ENCODE results near the gene AASDHPPT.

The AASDHPPT gene

GRCh38 chr11:106088896-106089295, 11.4 kb downstream of the AASDHPPT start:
- Histone ChIP-seq H3K36me3 (ENCODE audit: control insufficient read depth in 2 of 2, insufficient read depth in 1 of 2, low read length in 2 of 2) (peaks cover 0 to 67% of the 10 kb centered on the region in 2 experiments; a peak in 2 of 3 replicates), H3K4me3 (ENCODE audit: low read depth, low read length) (no peak overlapping the region), H3K4me1 (ENCODE audit: control insufficient read depth, insufficient read depth, low read length) (no peaks in the 10 kb centered on the region), H3K27ac (ENCODE audit: extremely low read depth, low read depth, low read length) (no peak overlapping the region), H3K9me3 (ENCODE audit: control insufficient read depth, insufficient read depth, low read depth, low read length) (no peaks in the 10 kb centered on the region)
- TF ChIP-seq ZNF311 (tag by site-specific recombination; IDR thresholded peaks at IDR 0.05; ENCODE audit: borderline replicate concordance) (no peak), ZNF76 (tag by site-specific recombination; IDR thresholded peaks at IDR 0.05; ENCODE audit: borderline replicate concordance, low read depth) (no peak), ZBTB21 (tag by site-specific recombination; IDR thresholded peaks at IDR 0.05) (no peak), HOXC10 (CRISPR knock-in tag; IDR thresholded peaks at IDR 0.05) (no peak)
- POLR2A ChIA-PET, result no interaction called here
- CTCF ChIA-PET, result interaction anchor here (0.5 to 1.9 kb wide), 4 partner anchors 16 to 413 kb away, joined by 3 to 4 read pairs (median 3); no protein-coding TSS in a partner anchor

- POLR2A ChIA-PET, result interaction anchor here (2.1 kb wide), 1 partner anchor 14 kb away, joined by 8 read pairs; the partner anchor contains the start of genes AASDHPPT and KBTBD3
- no peak overlapping the region for H3K4me3 ChIP-seq (ENCODE audit: low read depth, low read length)
- CTCF ChIA-PET, result interaction anchor here (0.8 to 2.3 kb wide), 3 partner anchors 12 to 805 kb away, joined by 3 to 12 read pairs (median 3); no protein-coding TSS in a partner anchor
- H3K4me1 ChIP-seq (ENCODE audit: control insufficient read depth, insufficient read depth, low read length), result no peaks in the 10 kb centered on the region
- H3K27ac ChIP-seq (ENCODE audit: extremely low read depth, low read depth, low read length), result no peak overlapping the region
- TF ChIP-seq ZNF169 (tag by site-specific recombination; IDR thresholded peaks at IDR 0.05) (no peak), ZNF302 (tag by site-specific recombination; IDR thresholded peaks at IDR 0.05; ENCODE audit: low read depth) (no peak)
- H3K9me3 ChIP-seq (ENCODE audit: control insufficient read depth, insufficient read depth, low read depth, low read length), result no peaks in the 10 kb centered on the region
- peaks cover 0 to 77% of the 10 kb centered on the region in 2 experiments; a peak in 1 of 3 replicates for H3K36me3 ChIP-seq (ENCODE audit: control insufficient read depth in 2 of 2, insufficient read depth in 1 of 2, low read length in 2 of 2)
These were observed 14.1 kb downstream of the AASDHPPT start for GRCh38 chr11:106091480-106092123.

DNA sequence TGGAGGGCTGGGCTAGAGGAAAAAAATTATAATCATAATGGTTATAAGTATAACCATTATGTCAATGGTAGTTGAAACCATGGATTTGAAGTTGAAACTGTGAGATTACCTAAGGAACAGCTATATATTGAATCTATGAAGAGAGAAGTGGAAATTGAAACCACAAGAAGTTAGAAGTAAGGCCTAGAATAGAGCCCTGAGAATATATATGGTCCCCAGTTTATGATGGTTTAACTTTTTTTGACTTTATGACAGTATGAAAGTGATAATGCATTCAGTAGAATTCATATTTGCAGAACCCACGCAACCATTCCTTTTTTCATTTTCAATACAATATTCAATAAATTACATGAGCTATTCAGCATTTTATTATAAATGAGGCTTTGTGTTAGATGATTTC, 15.0 kb downstream of the AASDHPPT start:
- no peaks in the 10 kb centered on the region for H3K4me1 ChIP-seq (ENCODE audit: control insufficient read depth, insufficient read depth, low read length)
- H3K36me3 ChIP-seq (ENCODE audit: control insufficient read depth in 2 of 2, insufficient read depth in 1 of 2, low read length in 2 of 2), result peaks cover 3 to 81% of the 10 kb centered on the region in 2 experiments; a peak in 2 of 3 replicates
- CTCF ChIA-PET, result no interaction called here
- no peak overlapping the region for H3K4me3 ChIP-seq (ENCODE audit: low read depth, low read length)
- H3K27ac ChIP-seq (ENCODE audit: extremely low read depth, low read depth, low read length), result no peak overlapping the region
- TF ChIP-seq, protein P1, sequence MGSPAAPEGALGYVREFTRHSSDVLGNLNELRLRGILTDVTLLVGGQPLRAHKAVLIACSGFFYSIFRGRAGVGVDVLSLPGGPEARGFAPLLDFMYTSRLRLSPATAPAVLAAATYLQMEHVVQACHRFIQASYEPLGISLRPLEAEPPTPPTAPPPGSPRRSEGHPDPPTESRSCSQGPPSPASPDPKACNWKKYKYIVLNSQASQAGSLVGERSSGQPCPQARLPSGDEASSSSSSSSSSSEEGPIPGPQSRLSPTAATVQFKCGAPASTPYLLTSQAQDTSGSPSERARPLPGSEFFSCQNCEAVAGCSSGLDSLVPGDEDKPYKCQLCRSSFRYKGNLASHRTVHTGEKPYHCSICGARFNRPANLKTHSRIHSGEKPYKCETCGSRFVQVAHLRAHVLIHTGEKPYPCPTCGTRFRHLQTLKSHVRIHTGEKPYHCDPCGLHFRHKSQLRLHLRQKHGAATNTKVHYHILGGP (tag by site-specific recombination; IDR thresholded peaks at IDR 0.05), result no peak
- TF ChIP-seq ZNF184 (tag by site-specific recombination; IDR thresholded peaks at IDR 0.05) (no peak), ZNF513 (tag by site-specific recombination; IDR thresholded peaks at IDR 0.05) (no peak), ZNF112 (tag by site-specific recombination; IDR thresholded peaks at IDR 0.05) (no peak), ZSCAN16 (tag by site-specific recombination; IDR thresholded peaks at IDR 0.05) (no peak), KLF16 (tag by site-specific recombination; IDR thresholded peaks at IDR 0.05) (no peak), RBAK (tag by site-specific recombination; IDR thresholded peaks at IDR 0.05) (no peak), ZNF561 (tag by site-specific recombination; IDR thresholded peaks at IDR 0.05; ENCODE audit: borderline replicate concordance) (no peak), FEZF1 (tag by site-specific recombination; IDR thresholded peaks at IDR 0.05) (no peak), KLF17 (tag by site-specific recombination; IDR thresholded peaks at IDR 0.05) (no peak), ZNF624 (tag by site-specific recombination; IDR thresholded peaks at IDR 0.05) (no peak), ZNF140 (tag by site-specific recombination; IDR thresholded peaks at IDR 0.05) (no peak), ZNF404 (tag by site-specific recombination; IDR thresholded peaks at IDR 0.05) (no peak), ZFP69B (tag by site-specific recombination; IDR thresholded peaks at IDR 0.05) (no peak), ZNF549 (tag by site-specific recombination; IDR thresholded peaks at IDR 0.05) (no peak)
- TF ChIP-seq, protein P2, sequence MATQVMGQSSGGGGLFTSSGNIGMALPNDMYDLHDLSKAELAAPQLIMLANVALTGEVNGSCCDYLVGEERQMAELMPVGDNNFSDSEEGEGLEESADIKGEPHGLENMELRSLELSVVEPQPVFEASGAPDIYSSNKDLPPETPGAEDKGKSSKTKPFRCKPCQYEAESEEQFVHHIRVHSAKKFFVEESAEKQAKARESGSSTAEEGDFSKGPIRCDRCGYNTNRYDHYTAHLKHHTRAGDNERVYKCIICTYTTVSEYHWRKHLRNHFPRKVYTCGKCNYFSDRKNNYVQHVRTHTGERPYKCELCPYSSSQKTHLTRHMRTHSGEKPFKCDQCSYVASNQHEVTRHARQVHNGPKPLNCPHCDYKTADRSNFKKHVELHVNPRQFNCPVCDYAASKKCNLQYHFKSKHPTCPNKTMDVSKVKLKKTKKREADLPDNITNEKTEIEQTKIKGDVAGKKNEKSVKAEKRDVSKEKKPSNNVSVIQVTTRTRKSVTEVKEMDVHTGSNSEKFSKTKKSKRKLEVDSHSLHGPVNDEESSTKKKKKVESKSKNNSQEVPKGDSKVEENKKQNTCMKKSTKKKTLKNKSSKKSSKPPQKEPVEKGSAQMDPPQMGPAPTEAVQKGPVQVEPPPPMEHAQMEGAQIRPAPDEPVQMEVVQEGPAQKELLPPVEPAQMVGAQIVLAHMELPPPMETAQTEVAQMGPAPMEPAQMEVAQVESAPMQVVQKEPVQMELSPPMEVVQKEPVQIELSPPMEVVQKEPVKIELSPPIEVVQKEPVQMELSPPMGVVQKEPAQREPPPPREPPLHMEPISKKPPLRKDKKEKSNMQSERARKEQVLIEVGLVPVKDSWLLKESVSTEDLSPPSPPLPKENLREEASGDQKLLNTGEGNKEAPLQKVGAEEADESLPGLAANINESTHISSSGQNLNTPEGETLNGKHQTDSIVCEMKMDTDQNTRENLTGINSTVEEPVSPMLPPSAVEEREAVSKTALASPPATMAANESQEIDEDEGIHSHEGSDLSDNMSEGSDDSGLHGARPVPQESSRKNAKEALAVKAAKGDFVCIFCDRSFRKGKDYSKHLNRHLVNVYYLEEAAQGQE (tag by site-specific recombination; IDR thresholded peaks at IDR 0.05), result no peak
- no peaks in the 10 kb centered on the region for H3K9me3 ChIP-seq (ENCODE audit: control insufficient read depth, insufficient read depth, low read depth, low read length)
- POLR2A ChIA-PET, result interaction anchor here (2.1 kb wide), 1 partner anchor 15 kb away, joined by 8 read pairs; the partner anchor contains the start of genes AASDHPPT and KBTBD3
